ENCODE measurements around the gene OTOG.

OTOG gene

GRCh38 chr11:17547051-17547577 lies at the start of gene OTOG:
OTOG (plus strand) TSS chr11:17547259; CDS start chr11:17547373, 114 bp downstream.
- DNase-seq: no peak

GRCh38 chr11:17498058-17498457 lies 49.0 kb upstream of the OTOG start:
- DNase-seq: peak; percentile 47

GRCh38 chr11:17498475-17498874 lies 48.6 kb upstream of the OTOG start:
- DNase-seq: no peak

GRCh38 chr11:17500673-17501072 lies 46.4 kb upstream of the OTOG start:
- no peak for DNase-seq

- no peak for DNase-seq
These were observed 44.4 kb upstream of the OTOG start for GRCh38 chr11:17502630-17503029.

GRCh38 chr11:17504330-17505107 lies 42.5 kb upstream of the OTOG start:
- peak; percentile 75 for DNase-seq

GRCh38 chr11:17505146-17505545 lies 41.9 kb upstream of the OTOG start:
- no peak for DNase-seq

- DNase-seq: no peak
These were observed 40.7 kb upstream of the OTOG start for GRCh38 chr11:17506314-17506713.

GRCh38 chr11:17506942-17507341 lies 40.1 kb upstream of the OTOG start:
- DNase-seq: no peak

GRCh38 chr11:17507773-17508172 lies 39.3 kb upstream of the OTOG start:
- DNase-seq: no peak

GRCh38 chr11:17508306-17508705 lies 38.8 kb upstream of the OTOG start:
- no peak for DNase-seq

GRCh38 chr11:17508791-17509190 lies 38.3 kb upstream of the OTOG start:
- DNase-seq: no peak

GRCh38 chr11:17510507-17511206 lies 36.4 kb upstream of the OTOG start:
- DNase-seq: no peak

- no peak for DNase-seq
These were observed 35.5 kb upstream of the OTOG start for GRCh38 chr11:17511571-17511970.

GRCh38 chr11:17512101-17512500 lies 35.0 kb upstream of the OTOG start:
- no peak for DNase-seq

- DNase-seq: no peak
These were observed 33.2 kb upstream of the OTOG start for GRCh38 chr11:17513853-17514252.

GRCh38 chr11:17514476-17514875 lies 32.6 kb upstream of the OTOG start:
- DNase-seq: no peak

- DNase-seq: no peak
These were observed 31.4 kb upstream of the OTOG start for GRCh38 chr11:17515443-17516176.

GRCh38 chr11:17516551-17517150 lies 30.4 kb upstream of the OTOG start:
- no peak for DNase-seq

- DNase-seq: no peak
These were observed 29.9 kb upstream of the OTOG start for GRCh38 chr11:17517186-17517585.

GRCh38 chr11:17518366-17518765 lies 28.7 kb upstream of the OTOG start:
- DNase-seq: no peak

GRCh38 chr11:17519061-17519885 lies 27.8 kb upstream of the OTOG start:
- DNase-seq: peak; percentile 94
